CD4-positive, alpha-beta T cell treated with Interleukin-21 for 1 hour (primary cell): Measurements from ENCODE around the gene ESCO1.

Source experiments
- DNase-seq: peaks from one replicate; pipeline ENCODE4 v3.0.0-alpha.2; 2020

The ESCO1 gene

DNA sequence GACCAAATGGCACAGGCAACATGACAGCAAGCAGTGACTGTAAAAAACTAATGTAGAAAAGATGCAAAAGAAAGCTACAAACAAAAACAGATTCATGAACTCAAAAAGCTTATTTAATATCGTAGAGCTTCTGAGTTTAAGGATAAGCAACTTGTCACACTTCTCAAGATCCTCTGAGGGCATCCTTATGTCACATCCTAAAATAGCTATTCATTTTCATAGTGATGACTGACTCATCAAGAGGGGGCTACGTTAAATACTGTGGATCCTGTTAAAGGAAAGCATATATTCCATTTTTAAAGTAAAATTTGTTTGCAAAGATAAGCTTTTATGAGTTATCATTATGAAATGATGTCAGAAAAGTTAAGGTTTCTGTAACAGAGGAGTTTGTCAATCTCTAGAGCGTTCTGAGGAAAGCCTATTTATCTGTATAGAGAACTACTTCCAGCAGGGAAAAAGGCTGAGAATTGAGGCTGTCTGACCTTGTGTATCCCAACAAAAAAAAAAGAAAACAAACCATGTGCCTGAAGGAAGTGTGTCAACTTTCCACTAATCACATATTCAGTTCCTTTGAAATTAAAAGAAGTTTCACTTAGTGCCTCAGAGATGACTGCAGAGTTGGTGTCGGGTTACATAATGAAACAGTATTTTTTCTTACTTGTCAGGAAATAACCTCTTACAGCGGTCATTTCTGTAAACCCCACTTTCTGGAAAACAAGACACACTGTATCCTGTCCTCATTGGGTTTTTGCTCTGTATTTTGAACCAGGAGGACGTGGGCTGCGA lies 115.5 kb downstream of the ESCO1 start:
- DNase-seq = no peak

DNA sequence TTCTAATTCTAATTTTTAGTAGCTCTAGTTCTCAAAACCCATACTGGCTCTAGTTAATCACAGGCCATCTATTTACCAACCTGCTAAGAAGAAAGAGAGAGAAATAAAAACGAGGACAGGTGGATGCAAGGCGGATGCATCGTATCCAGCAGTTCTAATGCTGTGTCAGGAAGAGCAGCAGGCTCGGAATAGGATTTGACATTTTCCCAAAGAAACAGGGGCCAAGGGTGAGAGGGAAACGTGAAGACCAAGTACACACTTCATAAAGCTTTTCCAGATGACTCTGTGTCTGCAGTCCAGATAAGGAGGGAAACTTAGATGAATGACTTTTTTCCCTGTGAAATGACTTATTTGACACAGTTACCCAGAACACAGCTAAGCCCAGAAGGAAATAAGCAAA lies 117.5 kb downstream of the ESCO1 start:
- no peak for DNase-seq

DNA sequence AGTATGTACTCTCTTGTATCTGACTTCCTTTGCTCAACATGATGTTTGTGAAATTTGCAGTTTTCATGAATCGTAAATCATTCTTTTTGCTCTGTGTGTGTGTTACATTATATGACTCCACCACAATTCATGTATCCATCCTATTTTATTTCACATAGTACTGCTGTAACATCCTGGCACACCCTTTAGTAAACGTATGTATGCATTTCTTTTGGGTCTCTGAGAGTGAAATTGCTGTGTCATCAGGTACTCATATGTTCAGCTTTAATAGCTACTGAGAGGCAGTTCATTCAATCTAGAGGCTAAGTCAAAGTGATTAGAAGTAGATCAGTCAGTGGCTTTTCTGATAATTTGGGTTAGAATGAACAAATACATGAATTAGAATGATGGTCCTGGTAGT lies 118.8 kb downstream of the ESCO1 start:
- no peak for DNase-seq

DNA sequence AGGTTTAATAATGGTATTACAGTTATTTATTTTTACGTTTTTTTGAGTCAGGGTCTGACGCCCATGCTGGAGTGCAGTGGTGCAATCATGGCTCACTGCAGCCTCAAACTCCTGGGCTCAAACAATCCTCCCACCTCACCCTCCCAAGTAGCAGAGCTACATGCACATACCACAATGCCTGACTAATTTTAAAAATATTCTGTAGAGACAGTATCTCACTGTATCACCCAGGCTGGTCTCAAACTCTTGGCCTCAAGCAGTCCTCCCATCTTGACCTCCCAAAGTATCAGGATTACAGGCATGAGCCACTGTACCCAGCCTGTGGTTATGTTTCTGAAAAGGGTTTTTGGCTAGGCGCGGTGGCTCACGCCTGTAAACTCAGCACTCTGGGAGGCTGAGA lies 120.8 kb downstream of the ESCO1 start:
- DNase-seq = no peak
